ENCODE measurements around the gene PARP6. TPM values are rescaled to one million over a fixed set of nuclear protein-coding genes. Genes with fewer than 3 reads are reported as not detected.
A peak's percentile ranks its signal among the peaks of the same experiment; 100 is the strongest.

The PARP6 gene
- total and polyA plus RNA-seq, 2 donors (not counting 1 experiment from before 2014, with no cell fraction given): 118 to 134 TPM

GRCh38 chr15:72231066-72231832 is 41.1 kb downstream of the PARP6 start, which contains the start of gene PKM:
PKM (minus strand) TSS chr15:72231190; CDS start chr15:72219097, 12,093 bp downstream.
- no peaks in the 10 kb centered on the region for H3K9me3 Mint-ChIP-seq (ENCODE audit: insufficient read depth)
- intact Hi-C loops (cut with micrococcal nuclease): no loop called here
- Histone ChIP-seq H2AFZ (ENCODE audit: insufficient read depth, low read depth, low read length, poor library complexity, severe bottlenecking) (peak within 1 kb of the TSS; percentile 85), H3K79me2 (ENCODE audit: control insufficient read depth, insufficient read depth, low read length) (peaks cover 24% of the 10 kb centered on the region), H3K9ac (ENCODE audit: low read length) (peak within 1 kb of the TSS; percentile 80), H3K4me3 (ENCODE audit: control extremely low read depth in 1 of 5, extremely low read depth in 1 of 5, insufficient read depth in 1 of 5, low read depth in 2 of 5, low read length in 4 of 5) (peak within 1 kb of the TSS; percentile 77 to 96 (median 93)), H3K9me3 (ENCODE audit: control extremely low read depth in 1 of 3, control insufficient read depth in 2 of 3, insufficient read depth in 1 of 3, low read length in 2 of 3) (no peaks in the 10 kb centered on the region), H3K27me3 (replicated peaks in 1 of 4; ENCODE audit: control extremely low read depth in 1 of 4, control insufficient read depth in 3 of 4, insufficient read depth in 4 of 4, low read length in 3 of 4) (no peaks in the 10 kb centered on the region), H3K4me2 (replicated peaks; ENCODE audit: low read depth, low read length, poor library complexity, severe bottlenecking) (peak within 1 kb of the TSS; percentile 90), H3K27ac (ENCODE audit: low read length in 2 of 2) (peak within 1 kb of the TSS; percentile 91 to 94), H3K36me3 (replicated peaks in 1 of 2; ENCODE audit: control extremely low read depth in 1 of 2, control insufficient read depth in 1 of 2, extremely low read depth in 1 of 2, insufficient read depth in 2 of 2, low read length in 1 of 2) (no peaks in the 10 kb centered on the region), H3K4me1 (ENCODE audit: control insufficient read depth in 2 of 2, insufficient read depth in 2 of 2, low read length in 2 of 2) (peaks cover 37 to 44% of the 10 kb centered on the region in 2 donors), H4K20me1 (ENCODE audit: control insufficient read depth, insufficient read depth, low read length, poor library complexity, severe bottlenecking) (peaks cover 35% of the 10 kb centered on the region)
- ChIA-PET POLR2A (interaction anchor here (0.6 to 1.6 kb wide), 3 partner anchors 8 to 242 kb away, joined by 3 read pairs; no protein-coding TSS in a partner anchor), CTCF (interaction anchor here (0.8 to 6.8 kb wide), 7 partner anchors 8 to 56 kb away, joined by 3 to 87 read pairs (median 3); partner anchors contain the start of gene GRAMD2A)
- peak within 1 kb of the TSS; percentile 94 for H3K4me3 Mint-ChIP-seq
- ATAC-seq (ENCODE audit: low read depth) (peak; percentile 52), DNase-seq (peak; percentile 96)
- TF ChIP-seq EZH2 (IDR thresholded peaks at IDR 0.05; ENCODE audit: borderline replicate concordance, insufficient read depth, low read depth, low read length, poor library complexity, severe bottlenecking) (no peak), CTCF (IDR thresholded peaks at IDR 0.05) (no peak)
- H3K27ac Mint-ChIP-seq: peak within 1 kb of the TSS; percentile 97
- peaks cover 38% of the 10 kb centered on the region for H3K4me1 Mint-ChIP-seq
- under 1% methylated on average over 66 of the region's 67 CpGs for WGBS (ENCODE audit: insufficient coverage)
- H3K27me3 Mint-ChIP-seq: no peaks in the 10 kb centered on the region

All from B cell (primary cell).